ENCODE results near the gene CEP112.
"Not testable (repeated sequence)": the region's sequence is repeated elsewhere in the genome, so short reads cannot be mapped to it uniquely, and the experiment has no call there.

Gene CEP112

DNA sequence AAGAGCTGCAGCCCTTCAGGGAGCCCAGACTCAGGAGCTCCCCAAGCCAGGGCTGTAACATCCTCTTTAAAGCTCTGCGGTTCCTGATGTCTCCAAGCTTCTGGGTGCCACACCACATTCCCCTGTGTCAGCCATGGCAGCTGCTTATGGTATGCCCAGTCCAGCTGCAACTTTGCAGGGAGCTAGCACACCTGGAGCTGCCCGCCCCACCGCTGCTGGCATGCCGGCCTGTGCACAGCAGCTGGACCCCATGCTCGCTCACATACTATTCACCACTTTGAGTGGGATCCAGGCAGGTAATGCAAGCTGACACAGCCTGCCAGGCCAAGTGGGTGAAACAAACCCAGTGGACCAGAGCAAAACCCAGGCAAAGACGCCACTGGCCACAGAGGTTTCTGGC is 324.9 kb downstream of the CEP112 start:
- no peak for DNase-seq

DNA sequence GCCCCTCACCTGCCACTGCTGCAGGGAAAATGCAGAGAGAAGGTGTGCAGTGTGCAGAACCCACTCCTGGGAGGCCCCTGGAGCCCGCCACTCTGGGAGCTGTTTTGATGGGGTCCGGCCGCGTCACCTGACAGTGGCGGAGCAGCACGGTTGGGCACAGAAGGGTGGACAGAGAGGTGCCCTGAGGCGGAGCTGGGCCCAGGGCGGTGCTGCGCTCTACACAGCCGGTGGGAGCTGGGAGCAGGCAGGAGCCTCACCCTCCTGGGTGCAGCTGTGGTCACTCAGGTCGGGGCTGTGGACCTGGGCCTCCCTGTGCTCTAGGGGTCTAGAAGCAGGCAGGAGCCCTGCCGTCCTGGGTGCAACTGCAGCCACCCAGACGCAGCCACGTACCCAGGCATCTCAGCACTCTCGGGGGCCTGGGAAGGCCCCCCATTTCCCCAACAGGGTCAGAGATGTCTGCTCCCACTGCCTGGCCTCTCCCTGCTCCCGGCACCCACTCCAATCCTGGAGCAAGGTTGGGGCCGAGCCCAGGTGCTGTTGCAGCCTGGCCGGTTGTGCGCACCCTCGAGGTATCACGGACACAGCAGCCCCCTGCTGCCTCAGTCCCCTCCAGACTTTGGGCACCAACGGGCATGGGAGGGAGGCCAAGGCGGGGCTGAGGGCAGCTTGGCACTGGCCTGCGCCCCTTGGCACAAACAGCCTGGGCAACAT is 326.1 kb downstream of the CEP112 start:
- DNase-seq, result no peak

DNA sequence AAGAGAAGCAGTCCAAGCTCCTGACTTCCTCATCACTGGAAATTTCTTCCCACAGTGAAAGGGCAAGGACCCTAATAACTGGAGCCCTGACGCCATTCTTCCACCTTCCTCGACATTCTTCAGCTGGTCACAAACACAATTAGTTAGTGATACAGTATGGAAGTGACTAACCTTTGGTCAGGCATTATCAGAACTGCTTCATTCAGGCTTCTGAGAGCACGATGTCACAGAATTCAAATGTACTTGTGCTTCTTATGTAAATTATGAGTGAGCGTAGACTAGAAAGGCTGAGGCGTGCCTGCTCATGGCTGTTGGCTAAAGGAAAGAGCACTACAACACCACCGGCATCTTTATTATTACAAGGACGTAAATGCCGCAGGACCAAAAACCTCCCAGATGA is 327.5 kb downstream of the CEP112 start:
- no peak for DNase-seq

DNA sequence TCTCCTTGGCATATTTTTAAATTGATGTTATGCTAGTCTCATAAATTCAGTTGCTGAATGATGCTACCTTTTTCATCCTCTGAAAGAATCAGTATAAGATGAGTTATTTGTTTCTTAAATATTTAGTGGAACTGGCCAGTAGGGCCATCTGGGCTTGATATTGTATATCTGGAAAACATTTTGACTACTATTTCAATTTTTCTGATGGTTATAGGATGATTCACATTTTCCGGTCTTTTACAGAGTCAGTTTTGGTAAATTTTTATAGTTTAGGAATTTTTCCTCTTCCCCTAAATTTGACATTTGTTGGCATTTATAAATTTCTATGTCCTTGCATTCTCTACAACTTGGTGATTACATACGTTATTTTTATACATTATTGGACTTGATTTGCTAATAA is 334.2 kb downstream of the CEP112 start:
- DNase-seq, result no peak

DNA sequence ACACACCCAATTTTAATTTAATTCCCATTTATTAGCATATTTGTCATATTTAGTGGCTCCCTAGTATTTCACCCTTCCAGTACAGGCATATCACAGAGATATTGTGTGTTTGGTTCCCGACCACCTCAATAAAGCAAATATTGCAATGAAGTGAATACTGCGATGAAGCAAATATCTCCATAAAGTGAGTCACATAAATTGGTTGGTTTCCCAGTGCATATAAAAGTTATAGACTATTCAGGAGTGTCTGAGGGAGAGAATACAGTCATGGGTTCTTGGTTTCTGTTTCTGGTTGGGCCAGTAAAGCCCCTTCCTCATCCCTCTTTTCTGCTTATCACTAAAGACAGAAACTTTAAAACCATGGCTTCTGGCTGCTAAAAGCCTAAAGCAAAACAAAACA is 335.1 kb downstream of the CEP112 start:
- no peak for DNase-seq

DNA sequence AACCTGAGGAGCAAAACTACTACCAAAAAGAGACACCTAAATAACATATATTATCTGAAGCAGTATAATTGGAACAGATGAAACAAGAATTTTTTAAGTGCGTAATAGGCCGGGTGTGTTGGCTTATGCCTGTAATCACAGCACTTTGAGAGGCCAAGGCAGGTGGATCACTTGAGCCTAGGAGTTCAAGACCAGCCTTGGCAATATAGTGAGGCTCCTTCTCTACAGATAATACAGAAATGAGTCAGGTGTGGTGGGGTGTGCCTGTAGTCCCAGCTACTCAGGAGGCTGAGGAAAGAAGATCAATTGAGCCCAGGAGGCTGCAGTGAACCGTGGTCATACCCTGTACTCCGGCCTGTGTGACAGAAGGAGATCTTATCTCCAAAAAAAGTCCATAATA is 336.3 kb downstream of the CEP112 start:
- DNase-seq, result no peak

DNA sequence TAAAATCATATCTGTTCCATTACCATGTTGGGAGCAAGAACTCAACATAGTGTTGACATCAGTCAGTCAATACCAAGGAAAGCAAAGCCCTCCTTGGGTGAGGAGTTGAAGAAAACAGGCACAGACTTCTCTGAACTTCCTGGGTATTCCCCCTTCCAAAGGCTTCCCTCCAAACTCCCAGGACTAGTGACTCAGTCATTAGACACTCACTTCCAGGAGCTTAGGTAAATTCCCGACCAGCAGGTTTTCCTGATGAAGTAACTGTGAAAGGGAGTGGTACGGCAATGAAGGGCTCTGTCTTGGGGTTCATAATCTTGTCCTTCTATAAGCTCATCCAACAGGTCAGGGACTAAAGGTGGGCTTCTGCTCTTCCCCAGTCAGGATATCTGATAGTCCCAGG is 336.7 kb downstream of the CEP112 start:
- DNase-seq, result no peak

DNA sequence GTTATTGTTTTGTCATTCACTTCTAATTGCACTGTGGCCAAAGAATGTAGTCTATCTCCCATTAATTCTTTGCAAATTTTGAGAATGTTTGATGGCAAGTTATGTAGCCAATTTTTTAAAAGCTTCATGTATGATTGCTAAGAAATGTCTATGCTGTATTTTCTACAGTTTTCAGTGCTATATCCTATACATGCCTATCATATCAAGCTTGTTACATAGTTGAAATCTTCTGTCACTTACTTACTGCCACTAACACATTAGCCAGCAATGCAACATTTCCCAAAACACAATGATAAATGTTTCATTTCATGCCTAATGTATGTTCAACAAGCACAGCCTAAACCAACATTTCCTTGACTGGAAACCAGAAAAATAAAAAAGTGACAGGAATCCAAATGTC is 338.1 kb downstream of the CEP112 start:
- DNase-seq, result no peak

DNA sequence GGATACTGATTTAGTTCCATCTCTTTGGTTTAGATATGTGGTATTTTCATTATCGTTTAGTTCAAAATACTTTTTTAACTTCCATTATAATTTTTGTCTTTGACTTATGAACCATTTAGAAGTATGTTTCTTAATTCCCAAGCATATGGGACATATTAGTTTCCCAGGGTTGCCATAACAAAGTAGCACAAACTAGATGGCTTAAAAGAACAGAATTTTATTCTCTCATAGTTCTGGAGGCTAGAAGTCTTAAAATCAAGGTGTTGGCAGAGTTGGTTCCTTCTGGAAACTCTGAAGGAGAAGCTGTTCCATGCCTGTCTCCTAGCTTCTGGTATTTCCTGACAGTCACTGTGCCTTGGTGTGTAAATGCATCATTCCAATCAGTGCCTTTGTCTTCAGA is 339.0 kb downstream of the CEP112 start:
- DNase-seq, result no peak

DNA sequence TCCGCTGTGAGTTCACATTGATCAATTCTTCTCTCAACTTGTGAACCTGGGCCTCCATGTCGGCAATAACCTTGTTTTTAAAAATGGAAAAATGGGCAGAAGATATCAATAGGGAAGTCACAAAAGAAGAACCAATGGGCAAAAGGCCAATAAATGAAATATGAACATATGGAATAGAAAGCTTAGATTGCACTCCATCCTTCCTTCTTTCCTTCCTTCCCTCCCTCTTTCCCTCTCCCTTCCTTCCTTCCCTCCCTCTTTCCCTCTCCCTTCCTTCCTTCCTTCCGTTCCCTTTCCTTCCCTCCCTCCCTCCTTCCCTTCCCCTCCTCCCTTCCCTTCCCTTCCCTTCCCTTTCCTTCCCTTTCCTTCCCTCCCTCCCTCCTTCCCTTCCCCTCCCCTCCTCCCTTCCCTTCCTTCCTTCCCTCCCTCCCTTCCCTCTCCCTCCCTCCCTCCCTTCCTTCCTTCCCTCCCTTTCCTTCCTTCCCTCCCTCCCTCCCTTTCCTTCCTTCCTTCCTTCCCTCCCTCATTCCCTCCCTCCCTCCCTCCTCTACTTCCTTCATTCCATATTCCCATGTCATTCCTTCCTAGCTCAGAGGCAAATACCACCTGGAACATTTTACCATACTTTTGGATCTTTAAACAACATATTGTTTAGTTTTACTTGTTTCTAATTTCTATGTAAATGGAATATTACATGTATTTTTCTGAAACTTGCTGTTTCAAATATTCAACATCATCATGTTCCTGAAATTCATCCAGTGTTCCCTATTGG is 339.8 kb downstream of the CEP112 start:
- no peak for DNase-seq

DNA sequence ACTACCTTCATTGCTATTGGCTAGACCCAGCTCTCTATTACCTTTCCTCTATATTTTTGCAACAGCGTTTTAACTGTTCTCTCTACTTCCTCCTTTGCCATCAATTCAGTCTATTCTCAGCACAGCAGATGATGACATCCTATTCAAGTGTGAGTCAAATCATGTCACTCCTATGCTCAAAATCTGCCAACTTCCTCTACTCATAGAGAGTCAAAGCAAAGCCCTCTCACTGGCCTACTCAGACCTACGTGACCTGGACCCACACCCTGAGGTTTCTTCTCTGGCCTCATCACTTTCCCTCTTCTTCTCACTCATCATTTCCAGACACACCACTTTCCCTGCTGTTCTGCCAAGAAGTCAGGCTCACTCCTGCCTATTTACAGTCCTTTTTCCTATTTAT is 341.4 kb downstream of the CEP112 start:
- no peak for DNase-seq

DNA sequence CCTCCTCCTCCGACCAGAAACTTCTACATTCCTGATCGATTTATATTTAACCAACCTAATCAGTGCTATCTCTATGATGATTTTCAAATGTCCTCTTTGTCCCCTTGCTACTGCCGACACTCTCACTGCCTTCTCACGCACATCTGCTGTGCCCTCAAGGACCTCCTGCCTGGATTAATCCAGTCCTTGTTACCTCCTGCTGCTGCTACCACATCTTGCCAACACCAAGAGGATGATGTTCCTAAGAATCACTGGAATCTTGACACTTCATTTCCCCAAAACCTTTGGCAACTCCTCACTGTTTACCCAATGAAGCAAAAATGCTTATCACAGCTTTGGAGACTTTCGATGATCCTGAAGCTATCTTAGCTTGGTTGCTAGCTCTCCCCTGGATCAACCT is 343.2 kb downstream of the CEP112 start:
- DNase-seq, result no peak

DNA sequence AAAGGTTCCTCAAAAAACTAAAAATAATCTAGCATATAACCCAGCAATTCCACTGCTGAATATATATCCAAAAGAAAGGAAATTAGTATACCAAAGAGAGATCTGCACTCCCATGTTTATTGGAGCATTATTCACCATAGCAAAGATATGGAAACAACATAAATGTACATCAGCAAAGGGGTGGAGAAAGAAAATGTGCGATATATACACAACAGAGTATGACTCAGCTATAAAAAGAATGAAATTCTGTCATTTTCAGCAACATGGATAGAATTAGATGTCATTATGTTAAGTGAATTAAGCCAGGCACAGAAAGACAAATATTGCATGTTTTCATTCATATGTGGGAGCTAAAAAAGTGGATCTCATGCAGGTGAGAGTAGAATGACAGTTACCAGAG is 350.8 kb downstream of the CEP112 start:
- peak in 1 of 2 experiments; percentile 10 for DNase-seq

DNA sequence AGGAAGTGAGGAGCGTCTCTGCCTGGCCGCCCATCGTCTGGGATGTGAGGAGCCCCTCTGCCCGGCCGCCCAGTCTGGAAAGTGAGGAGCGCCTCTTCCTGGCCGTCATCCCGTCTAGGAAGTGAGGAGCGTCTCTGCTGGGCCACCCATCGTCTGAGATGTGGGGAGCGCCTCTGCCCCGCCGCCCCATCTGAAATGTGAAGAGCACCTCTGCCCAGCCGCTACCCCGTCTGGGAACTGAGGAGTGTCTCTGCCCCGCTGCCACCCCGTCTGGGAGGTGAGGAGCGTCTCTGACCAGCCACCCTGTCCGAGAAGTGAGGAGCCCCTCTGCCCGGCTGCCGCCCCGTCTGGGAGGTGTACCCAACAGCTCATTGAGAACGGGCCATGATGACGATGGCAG is 354.7 kb downstream of the CEP112 start:
- DNase-seq, result not testable (repeated sequence)

DNA sequence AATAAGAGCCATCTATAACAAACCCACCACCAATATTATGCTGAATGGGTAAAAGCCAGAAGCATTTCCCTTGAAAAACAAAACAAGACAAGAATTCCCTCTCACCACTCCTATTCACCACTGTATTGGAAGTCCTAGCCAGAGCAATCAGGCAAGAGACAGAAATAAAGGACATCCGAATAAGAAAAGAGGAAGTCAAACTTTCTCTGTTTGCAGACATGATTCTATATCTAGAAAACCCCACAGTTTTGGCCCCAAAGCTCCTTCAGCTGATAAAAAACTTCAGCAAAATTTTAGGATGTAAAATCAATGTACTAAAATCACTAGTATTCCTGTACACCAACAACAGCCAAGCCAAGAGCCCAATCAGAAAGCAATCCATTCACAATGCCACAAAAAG is 358.7 kb downstream of the CEP112 start:
- no peak for DNase-seq

DNA sequence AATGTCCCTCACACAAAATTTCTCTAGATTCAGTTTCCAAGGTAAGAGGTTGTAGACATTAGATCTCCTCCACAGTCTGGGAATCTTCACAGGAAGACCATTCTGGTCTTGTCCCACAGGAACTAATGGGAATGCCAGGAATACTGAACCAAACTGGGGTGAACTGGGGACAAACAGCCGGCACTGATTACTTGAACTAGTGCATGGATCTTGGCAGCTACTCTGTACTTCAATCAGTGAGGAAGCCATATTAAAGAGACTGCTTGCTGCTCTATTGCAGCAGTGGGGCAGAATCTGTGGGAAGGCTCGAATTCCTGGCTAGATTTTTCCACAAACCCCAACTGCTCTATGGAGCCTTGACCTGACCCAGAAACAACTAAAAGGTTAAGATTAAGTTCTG is 361.6 kb downstream of the CEP112 start:
- no peak for DNase-seq

DNA sequence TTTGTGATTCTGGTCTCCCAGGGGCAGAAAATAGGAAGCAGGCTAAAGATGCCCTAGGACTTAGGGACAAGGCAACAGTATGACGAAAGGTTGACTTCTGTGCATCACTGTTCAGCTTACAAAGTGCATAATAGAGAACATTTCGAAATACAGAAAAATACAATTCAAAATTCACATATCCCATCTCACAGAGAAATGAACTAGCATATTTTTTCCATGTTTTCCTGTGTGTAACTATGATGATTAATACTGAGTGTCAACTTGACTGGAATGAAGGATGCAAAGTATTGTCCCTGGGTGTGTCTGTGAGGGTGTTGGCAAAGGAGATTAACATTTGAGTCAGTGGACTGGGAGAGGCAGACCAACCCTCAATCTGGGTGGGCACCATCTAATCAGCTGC is 365.4 kb downstream of the CEP112 start:
- not testable (repeated sequence) for DNase-seq

DNA sequence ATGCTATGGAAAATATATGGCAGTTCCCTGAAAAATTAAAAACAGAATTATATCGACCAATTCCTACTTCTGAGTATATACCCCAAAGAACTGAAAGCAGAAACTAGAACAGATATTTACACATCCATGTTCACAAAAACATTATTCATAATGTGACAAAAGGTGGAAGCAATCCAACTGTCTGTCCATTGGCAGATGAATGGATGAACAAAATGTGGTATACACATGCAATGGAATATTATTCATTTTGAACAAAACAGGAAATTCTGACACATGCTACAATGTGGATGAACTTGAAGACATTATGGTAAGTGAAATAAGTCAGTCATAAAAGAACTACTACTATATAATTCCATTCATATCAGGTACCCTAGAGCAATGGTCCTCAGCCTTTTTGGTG is 367.0 kb downstream of the CEP112 start:
- DNase-seq, result no peak

DNA sequence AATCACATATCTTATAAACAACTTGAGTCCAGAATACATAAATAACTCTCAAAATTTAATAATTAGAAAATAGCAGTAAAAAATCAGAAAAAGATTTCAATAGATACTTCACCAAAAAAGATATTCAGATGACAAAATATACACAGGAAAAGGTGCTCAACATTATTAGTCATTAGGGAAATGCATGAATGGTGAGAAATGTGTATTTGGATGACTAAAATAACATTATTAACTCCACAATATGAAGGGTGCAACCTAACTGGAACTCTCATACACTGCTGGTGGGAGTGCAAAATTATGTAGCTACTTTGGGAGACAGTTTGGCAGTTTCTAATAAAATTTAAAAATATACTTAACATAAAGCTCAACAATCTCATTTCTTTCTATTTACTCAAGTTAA is 368.2 kb downstream of the CEP112 start:
- DNase-seq, result no peak

DNA sequence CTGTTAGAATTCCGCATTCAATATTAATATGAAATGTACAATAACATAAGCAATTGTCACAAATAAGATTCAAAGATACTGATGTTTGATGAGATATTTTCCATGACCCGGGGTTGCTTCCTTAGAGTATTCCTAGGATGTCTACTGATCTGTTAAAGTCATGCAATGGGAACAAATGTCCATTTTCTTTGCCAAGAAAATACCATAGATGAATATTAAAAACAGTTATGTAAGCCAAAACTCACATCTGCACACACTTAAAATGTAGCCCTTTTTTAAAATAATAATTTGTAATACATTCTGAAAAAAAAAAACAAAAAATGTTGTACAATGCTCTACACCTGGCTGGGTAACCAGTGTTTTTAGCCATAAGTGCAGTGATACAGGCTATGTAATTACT is 371.1 kb downstream of the CEP112 start:
- DNase-seq, result no peak

DNA sequence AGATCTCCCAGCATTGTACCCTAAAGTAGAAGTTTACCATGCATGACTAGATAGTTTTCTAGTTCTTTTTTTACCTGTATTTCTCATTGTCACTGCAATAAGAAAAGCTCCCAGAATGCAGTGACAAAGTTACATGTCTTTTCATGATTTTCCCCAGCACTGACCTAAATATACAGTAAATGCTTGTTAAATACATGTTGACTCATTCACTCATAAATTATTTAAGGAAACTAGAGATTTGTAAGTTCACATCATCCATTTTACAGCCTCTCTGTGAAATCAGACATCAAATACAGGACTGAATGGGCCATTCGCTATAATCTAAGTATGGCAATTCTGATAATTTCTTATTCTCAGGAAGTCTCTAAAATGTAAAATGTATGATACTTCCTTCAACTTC is 371.6 kb downstream of the CEP112 start:
- no peak for DNase-seq

DNA sequence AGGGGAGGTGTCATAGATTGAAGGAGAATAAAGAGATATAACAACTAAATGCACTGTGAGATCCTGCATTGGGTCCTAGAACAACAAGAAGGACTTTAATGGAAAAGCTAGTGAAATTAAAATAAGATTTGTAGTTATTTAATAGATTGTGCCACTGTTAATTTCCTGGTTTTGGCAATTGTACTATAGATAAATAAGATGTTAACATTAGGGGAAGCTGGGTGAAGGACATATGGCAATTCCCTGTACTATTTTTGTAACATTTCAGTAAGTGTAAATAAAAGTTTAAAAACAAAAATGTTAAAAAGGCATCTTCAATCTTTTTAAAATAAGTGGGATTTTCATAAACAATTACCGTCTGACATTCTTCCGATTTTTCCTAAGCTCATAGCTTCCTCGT is 372.1 kb downstream of the CEP112 start:
- no peak for DNase-seq

DNA sequence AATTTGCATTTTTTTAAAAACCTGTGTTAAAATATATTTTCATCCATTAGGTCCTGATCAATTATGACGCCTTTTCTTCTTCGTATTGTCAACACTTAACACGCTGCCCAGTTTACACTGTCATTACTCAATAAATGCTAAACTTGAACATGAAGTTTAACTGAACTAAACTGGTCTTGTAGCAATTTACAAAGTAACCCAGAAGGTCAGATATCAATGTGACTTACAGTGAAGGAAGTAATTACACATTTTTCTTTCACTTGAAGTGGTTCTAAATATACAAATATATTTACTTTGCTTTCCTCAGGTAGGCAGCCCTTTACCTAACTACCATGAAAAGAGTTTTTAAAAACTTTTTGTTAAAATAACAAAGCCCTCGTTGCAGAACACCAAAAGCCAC is 374.0 kb downstream of the CEP112 start:
- DNase-seq, result no peak

DNA sequence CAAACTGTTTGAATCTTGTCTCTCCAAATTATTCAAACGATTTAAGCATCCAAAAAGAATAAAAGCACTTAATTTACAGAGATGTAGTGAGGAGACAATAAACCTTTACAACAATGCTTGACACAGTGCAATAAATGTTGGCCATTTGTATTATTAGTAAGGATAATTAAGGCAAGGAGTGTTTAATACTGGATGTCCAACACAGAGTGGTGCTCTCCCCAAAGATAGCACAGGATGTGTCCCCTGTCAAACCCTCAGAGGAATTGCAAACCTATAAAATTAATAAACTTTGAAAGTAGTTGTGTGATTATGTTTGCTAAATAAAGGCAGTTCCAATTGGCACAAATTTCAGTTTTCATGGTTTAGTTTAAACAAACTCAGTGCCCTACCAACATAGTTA is 377.5 kb downstream of the CEP112 start:
- no peak for DNase-seq

DNA sequence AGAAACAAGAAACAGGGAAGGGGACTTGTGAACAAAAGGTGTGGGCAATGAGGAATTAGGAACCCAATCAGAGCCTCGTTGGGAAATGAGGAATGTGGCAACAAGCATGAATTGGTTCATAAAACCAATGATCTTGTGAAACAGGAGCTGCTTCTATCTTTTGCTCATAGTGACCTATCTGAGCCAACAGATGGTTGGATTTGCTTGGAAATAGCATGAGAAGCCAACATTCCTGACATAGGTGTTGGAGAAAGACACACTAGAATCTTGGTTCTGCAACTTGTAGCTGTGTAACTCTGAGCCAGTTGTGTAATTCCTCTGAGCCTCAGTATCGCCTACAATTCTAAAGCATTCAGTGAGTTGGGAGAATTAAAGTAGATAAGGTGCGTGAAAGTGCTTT is 378.6 kb downstream of the CEP112 start:
- no peak for DNase-seq
